LNCaP clone FGC (cell line): ENCODE data around the gene KIFBP.

Experiments
- DNase-seq: peaks from one replicate; pipeline ENCODE4 v3.0.0-alpha.2; 2011; ENCODE audit warnings: low read depth
- H3K4me3 ChIP-seq: 2 replicates; pipeline ENCODE4 v1.5.1; 2011; ENCODE audit warnings: mild to moderate bottlenecking, low read depth, low read length, control low read depth
- TF ChIP-seq, protein P1 (sequence below): IDR thresholded peaks from 2 replicates; pipeline ENCODE4 v1.5.1; 2012; ENCODE audit warnings: mild to moderate bottlenecking; ENCODE audit not compliant: control insufficient read depth, insufficient read depth; ENCODE audit errors: extremely low read depth

Gene KIFBP

DNA sequence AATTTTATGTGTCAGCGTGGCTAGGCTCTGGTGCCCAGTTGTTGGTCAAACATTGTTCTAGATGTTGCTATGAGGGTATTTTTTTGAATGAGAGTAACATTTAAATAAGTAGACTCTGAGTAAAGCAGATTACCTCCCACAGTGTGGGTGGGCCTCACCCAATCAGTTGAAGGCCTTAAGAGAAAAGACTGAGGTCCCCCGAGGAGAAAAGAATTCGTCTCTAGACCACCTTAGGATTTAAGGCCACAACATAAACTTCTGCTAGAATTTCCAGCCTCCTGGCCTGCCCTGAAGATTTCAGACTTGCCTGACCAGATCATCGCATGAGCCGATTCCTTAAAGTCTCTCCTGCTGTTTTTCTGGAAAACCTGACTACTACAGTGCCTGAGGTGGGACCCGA lies 54.2 kb downstream of the KIFBP start:
- no peak for DNase-seq
- no peak overlapping the region for H3K4me3 ChIP-seq
- TF ChIP-seq, protein P1, sequence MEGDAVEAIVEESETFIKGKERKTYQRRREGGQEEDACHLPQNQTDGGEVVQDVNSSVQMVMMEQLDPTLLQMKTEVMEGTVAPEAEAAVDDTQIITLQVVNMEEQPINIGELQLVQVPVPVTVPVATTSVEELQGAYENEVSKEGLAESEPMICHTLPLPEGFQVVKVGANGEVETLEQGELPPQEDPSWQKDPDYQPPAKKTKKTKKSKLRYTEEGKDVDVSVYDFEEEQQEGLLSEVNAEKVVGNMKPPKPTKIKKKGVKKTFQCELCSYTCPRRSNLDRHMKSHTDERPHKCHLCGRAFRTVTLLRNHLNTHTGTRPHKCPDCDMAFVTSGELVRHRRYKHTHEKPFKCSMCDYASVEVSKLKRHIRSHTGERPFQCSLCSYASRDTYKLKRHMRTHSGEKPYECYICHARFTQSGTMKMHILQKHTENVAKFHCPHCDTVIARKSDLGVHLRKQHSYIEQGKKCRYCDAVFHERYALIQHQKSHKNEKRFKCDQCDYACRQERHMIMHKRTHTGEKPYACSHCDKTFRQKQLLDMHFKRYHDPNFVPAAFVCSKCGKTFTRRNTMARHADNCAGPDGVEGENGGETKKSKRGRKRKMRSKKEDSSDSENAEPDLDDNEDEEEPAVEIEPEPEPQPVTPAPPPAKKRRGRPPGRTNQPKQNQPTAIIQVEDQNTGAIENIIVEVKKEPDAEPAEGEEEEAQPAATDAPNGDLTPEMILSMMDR: no peak

DNA sequence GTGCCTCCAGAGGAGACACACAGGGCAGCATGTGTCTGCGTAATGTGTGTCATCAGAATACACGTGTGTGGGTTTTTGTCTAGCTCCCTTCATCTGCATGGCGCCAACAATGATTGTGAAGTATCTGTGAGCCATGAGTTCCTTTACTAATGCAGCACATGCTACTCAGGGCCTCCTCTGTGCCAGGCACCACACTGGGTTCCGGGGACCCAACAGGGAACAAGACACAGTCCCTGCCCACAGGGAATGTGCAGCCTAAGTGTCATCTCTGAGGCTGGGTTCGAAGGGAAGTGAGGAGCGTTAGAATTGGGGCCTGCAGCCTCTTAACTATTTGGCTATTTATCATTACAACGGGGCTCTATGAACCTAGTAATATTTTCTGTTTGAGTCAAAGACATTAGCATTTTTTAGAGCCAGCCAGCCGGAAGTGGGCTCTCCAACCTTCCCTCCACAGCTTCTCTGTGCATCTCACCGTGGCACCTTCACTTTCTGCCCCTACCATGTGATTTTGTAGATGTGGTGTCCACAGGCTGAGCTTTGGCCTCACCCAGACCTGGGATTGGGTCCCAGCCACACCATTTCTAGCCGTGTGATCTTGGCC lies 55.4 kb downstream of the KIFBP start:
- DNase-seq: no peak
- TF ChIP-seq, protein P1: no peak
- H3K4me3 ChIP-seq: no peak overlapping the region

DNA sequence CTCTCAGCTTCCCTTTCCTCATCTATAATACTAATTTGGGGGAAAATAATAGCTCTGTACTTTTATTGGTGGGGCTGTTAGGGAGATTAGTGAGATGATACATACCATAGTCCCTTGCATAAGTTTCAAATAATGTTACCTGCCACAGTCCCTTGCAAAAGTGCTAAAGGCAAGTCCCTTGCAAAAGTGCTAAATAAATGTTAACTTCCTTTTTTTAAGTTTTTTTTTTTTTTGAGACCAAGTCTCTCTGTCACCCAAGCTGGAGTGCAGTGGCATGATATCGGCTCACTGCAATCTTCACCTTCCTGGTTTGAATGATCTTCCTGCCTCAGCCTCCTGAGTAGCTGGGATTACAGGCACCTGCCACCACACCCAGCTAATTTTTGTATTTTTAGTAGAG lies 55.9 kb downstream of the KIFBP start:
- no peak overlapping the region for H3K4me3 ChIP-seq
- TF ChIP-seq, protein P1: no peak
- no peak for DNase-seq

DNA sequence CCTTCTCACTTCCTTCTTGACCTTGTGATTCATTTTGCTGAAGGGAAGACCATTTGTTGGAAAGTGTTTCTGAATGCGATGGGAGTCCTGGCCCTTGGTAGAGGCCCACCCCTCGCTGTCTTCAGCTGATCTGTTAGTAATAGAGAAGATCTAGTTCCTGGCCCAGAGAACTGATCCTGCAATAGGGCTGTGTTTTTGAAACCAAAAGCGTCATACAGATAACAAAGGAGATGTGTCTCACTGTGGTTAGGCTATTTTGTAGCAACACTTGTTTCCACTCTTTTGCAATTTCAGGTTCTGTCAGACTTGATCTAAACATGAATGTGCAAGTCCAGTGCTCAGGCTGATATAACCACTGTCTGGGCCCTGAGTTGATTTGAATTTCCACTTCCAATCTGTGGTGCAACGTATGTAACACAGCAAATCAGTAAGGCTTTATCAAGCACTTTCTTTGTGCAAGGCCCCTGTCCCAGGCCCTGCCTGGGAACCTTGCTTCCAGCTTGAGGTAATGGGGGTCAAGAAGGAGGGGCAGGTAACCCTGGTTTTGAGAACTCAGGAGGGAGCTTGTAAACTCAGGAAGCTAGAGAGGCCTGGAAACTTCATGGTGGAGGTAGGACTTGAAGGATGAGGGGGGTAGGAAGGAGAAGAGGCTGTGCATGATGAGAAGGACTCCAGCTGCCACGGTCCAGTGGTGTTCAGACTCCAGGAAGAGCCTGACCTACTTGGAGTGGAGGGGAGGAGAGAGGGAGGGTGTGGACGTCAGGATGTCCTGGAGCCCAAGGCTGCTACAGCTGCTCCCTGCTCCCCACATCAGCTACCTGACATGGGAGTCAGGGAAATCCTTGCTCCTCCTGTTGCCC lies 57.1 kb downstream of the KIFBP start:
- TF ChIP-seq, protein P1: no peak
- no peak overlapping the region for H3K4me3 ChIP-seq
- no peak for DNase-seq

DNA sequence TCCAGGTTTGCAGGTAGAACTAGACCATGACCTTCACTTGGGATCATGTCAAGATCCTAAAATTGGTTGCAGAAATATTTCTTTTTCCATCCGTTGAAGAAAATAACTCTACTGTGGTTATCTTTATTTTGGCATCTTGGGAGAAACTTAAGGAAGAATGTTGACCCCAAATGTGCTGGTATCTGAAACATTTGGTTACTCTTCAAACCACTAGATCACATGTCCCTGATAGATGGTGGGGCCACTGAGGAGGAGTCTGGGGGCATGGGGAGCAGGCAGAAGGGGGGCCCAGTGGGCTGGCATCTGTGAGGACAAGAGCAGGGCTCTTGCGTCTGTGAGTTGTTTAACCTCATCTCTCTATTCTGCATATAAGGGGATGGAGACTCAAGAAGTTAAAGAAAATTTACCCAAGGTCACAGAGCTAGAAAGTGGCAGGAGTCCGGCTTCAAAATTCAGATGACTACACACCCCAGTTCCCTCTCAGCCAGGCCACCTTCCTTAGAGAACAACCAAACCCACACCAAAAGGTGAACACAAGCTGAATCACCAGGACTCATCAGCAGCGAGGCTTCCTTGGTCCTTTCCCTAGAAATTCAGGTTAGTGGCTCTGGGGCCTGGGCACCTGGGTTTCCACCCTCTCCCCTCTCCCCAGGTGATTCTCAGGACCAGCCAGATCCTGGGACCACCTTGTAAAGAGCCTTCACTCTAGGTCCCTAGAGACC lies 58.7 kb downstream of the KIFBP start:
- DNase-seq: no peak
- TF ChIP-seq, protein P1: no peak
- H3K4me3 ChIP-seq: no peak overlapping the region

DNA sequence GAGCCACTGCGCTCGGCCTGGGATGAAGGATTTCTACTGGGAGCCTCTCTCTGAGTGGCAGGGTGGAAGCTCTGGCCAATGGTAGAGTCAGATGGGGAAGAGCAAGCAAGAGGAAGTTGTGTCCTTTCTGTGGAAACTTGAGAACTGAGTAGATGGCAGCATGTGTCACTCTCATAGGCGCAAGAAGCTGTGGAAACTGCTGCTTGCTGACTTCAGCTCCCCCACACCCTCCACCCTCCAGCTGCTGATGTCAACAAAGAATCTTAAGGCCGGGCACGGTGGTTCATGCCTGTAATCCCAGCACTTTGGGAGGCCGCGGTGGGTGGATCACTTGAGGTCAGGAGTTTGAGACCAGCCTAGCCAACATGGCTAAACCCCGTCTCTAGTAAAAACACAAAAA lies 59.5 kb downstream of the KIFBP start:
- H3K4me3 ChIP-seq: no peak overlapping the region
- TF ChIP-seq, protein P1: no peak
- no peak for DNase-seq
